Measurements from ENCODE around the gene PGGT1B.

DNA sequence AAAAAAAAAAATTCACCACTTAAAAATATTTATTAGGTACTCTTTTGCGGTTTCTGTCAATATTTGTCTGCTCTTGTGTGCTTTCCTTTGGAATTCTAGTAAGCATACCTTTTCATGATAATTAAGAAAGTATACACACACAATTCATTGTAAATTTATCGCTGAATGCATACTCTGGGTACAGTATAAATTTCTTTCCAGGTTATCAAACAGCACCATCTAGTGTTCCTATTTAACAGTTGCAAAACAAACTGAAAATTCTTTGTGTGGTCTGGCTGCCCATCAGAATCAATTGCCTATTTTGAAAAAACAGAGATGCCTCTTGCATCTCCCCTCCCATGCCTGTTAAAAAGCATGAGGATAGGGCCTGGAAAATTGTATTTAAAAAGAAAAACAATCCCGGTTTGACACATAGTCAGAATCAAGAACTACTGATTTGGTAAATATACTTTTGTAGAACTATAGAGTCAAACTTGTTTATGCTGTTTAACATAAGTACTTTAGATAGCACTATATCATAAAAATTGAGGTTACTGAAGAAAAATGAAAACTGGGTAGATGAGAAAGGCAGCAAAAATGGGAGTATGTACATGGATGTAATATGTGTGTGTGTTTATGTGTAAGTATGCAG lies 16.2 kb downstream of the PGGT1B start:
- TF ChIP-seq, protein P1, sequence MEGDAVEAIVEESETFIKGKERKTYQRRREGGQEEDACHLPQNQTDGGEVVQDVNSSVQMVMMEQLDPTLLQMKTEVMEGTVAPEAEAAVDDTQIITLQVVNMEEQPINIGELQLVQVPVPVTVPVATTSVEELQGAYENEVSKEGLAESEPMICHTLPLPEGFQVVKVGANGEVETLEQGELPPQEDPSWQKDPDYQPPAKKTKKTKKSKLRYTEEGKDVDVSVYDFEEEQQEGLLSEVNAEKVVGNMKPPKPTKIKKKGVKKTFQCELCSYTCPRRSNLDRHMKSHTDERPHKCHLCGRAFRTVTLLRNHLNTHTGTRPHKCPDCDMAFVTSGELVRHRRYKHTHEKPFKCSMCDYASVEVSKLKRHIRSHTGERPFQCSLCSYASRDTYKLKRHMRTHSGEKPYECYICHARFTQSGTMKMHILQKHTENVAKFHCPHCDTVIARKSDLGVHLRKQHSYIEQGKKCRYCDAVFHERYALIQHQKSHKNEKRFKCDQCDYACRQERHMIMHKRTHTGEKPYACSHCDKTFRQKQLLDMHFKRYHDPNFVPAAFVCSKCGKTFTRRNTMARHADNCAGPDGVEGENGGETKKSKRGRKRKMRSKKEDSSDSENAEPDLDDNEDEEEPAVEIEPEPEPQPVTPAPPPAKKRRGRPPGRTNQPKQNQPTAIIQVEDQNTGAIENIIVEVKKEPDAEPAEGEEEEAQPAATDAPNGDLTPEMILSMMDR (conservative IDR thresholded peaks at IDR 0.05), result peak; percentile 83
- TF ChIP-seq EZH2 (IDR thresholded peaks at IDR 0.05; ENCODE audit: low read depth), result no peak
